ENCODE results near the gene LIN9. TPM values are rescaled to one million over a fixed set of nuclear protein-coding genes. Genes with fewer than 3 reads are reported as not detected.
"Not testable (repeated sequence)": the region's sequence is repeated elsewhere in the genome, so short reads cannot be mapped to it uniquely, and the experiment has no call there.

LIN9 gene
- polyA plus RNA-seq, 4 donors: 10.5 to 14.0 (median 12.3) TPM

DNA sequence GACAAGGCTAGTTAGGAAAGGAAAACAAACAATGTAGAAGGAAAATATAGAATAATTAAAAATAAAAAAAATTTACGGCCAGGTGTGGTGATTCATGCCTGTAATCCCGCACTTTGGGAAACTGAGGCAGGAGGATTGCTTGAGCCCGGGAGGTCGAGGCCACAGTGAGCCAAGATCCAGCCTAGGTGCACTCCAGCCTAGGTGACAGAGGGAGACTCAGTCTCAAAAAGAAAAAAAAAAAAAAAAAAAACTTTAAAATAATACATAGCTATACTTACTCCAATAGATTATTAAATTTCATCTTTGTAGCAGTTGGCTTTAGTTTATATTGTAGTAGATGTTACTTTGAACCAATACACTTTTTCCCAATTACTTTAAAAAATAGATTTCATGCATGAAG, 32.0 kb downstream of the LIN9 start:
- no peak for DNase-seq (ENCODE audit: low read depth in 4 of 4, low spot score in 3 of 4)

DNA sequence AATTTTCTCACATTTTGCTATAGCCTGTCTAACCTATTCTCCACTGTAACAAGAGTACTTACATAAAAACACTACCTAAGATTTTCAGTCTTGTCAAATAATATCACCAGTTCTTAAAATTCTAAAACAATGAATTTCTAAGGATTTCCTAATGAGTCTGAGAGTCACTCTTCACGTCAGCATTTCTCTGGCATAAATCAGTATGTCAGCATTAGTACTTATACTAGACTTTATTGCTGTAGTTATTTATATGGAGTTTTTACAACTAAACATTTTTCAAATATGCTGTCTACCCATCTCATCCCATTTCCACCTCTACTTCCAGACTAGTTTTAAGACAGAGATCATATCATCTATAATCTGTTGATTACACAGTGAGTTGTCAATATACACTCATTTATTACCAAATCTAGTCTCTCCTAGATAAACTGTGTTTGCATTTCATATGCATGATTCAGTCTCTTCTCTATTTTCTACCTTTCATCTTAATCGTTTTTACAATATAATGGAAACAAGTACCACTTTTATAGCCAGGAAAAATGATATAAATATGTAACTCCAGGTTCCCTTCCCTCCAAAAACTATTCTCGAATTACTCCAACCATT, 32.8 kb downstream of the LIN9 start:
- DNase-seq (ENCODE audit: low read depth in 4 of 4, low spot score in 3 of 4): no peak

DNA sequence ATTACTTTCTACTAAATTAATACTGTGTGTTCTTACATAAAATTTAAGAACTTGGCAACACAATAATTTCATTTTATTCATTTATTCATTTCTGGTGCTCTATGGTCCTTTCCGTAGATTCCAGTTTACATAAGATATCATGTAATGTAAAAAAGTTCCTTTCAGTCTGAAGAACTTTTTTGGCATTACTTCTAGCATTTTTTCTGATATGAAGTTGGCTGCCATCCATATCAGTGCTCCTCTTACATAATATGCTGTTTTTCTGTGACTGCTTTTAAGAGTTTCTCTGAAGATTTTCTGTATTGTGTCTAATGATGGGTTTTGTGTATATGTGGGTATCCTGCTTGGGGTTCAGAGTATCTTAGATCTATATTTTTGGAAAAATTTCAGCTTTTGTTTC, 34.8 kb downstream of the LIN9 start:
- DNase-seq (ENCODE audit: low read depth in 4 of 4, low spot score in 3 of 4): no peak

DNA sequence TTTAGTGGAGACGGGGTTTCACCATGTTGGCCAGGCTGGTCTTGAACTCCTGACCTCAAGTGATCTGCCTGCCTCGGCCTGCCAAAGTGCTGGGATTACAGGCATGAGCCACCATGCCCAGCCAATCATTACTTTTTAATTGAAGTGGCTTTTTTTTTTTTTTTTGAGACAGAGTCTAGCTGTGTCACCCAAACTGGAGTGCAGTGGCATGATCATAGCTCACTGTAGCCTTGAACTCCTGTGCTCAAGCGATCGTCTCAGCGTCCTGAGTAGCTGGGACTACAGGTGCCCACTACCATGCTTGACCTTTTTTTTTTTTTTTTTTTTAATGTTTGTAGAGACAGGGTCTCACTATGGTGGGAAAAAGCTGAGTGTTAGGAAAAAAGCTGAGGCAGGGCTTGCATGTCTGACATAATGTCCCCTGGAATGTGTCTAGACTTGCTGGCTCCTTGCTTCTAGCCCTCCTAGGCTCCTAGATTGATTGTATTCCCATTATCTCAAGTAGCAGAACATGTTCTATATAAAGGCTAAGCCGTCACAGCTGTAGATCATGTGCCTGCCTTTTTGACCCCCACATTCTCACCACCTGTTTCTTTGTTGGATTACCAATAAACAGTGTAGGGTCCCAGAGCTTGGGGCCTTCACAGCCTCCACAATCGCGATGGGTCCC, 36.6 kb downstream of the LIN9 start:
- not testable (repeated sequence) for DNase-seq (ENCODE audit: low read depth in 4 of 4, low spot score in 3 of 4)

DNA sequence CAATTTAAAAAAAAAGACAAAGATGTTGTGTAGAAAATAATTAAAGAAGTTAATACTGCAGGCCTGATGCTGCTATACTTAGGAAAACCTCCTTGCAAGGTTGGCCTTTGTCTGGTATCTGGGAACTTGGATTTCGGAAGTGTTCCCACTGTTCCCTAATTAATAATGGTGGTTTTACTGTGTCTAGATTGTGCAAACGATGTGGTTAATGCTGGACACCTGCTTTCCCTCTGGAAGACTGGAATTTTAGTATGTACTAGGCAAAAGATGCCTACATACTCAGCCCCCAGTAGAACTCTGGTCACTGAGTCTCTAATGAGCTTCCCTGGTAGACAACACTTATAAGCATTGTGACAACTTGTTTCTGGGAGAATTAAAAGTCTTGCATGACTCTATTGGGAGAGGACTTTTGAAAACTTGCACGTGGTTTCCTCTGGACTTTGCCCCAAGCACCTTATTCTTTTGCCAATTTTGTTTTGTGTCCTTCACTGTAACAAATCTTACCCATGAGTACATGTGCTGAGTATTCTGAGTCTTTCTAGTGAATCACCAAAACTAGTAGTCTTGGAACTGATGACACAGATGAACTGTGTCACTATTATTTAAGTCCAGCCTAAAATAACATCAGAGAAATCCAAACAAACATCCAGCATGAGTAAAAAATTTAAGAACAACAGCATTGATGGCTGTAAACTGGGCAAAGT, 40.4 kb downstream of the LIN9 start:
- no peak for DNase-seq (ENCODE audit: low read depth in 4 of 4, low spot score in 3 of 4)

DNA sequence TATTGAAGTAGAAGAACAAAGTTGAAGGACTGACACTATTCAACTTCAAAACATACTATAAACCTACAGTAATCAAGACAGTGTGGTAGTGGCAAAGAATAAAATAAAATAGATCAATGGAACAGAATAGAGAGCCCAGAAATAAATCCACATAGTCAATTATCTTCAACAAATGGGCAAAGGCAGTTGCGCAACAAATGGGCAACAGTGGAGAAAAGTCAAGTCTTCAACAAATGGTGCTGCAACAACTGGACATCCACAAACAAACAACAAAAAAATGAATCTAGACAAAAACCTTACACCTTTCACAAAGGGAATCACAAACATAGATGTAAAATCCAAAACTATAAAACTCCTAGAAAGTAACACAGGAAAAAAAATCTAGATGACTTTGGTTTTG, 47.1 kb downstream of the LIN9 start:
- DNase-seq (ENCODE audit: low read depth in 4 of 4, low spot score in 3 of 4): no peak

DNA sequence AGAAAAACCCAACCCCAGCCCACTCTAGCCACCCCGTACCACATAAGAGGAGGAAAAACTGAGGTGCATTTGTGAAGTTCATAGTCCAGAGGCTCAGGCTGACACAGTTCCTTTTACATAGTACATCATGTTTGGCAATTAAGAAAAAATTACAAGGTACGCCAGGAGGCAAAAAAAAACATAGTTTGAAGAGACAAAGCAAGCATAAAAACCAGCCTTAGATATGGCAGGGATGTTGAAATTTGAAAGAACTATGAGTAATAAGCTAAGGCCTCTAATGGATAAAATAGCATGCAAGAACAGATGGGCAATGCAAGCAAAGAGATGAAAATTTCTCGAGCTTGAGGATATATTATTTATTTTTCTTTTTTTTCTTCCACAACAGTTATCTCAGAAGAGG, 53.6 kb downstream of the LIN9 start:
- no peak for DNase-seq (ENCODE audit: low read depth in 4 of 4, low spot score in 3 of 4)

DNA sequence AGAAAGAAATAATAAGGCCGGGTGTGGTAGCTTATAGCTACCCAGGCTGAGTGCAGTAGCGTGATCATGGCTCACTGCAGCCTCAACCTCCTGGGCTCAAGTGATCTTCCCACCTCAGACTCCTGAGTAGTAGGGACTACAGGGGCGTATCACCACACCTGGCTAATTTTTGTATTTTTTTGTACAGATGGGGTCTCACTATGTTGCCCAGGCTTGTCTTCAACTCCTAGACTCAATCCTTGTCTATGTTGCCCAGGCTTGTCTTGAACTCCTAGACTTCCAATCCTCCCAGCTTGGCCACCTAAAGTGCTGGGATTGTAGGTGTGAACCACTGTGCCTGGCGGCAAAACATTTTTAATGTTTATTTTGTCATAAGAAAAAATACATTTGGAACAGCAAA, 55.0 kb downstream of the LIN9 start:
- no peak for DNase-seq (ENCODE audit: low read depth in 4 of 4, low spot score in 3 of 4)

DNA sequence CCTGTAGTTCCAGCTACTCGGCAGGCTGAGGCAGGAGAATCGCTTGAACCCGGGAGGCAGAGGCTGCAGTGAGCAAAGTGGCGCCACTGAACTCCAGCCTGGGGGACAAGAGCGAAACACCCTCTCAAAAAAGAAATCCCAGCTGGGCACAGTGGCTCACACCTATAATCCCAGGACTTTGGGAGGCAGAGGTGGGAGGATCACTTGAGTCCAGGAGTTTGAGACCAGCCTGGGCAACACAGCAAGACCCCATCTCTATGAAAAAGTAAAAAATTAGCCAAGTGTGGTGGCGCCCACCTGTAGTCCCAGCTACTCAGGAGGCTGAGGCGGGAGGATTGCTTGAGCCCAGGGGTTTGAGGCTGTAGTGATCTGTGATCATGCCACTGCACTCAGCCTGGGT, 56.1 kb downstream of the LIN9 start:
- DNase-seq (ENCODE audit: low read depth in 4 of 4, low spot score in 3 of 4): not testable (repeated sequence)

DNA sequence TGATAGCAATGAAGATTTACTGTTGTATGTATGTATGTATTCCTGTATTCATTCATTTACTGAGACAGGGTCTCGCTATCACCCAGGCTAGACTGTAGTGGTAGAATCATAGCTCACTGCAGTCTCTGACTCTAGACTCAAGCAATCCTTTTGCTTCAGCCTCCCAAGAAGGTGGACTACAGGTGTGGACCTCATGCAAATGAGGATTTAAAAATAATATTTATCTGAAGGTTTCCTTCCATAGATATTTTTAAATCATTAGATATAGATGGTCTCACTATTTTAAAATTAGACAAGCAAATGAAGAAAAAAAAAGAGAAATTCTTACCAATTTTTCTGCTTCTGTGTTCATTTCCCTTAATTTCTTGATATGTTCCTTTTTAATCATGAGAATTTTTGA, 58.5 kb downstream of the LIN9 start:
- no peak for DNase-seq (ENCODE audit: low read depth in 4 of 4, low spot score in 3 of 4)

DNA sequence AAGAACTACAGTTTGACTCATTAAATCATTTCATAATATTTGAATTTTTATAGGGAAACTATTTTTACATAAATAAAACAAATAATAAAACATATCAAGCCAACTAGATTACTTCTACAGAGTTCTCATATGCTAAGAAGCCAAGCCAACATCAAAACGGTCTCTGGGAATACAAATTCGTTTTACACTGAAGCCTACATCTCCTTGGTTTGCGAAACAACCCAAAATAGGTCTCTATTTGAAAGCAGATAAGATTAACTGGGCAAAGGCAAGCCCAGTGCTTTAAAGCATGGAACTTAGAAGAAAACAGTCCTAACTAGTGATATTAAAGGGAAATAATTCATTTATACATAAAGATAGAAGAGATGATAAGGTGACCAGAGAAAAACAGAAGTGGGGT, 60.2 kb downstream of the LIN9 start:
- no peak for DNase-seq (ENCODE audit: low read depth in 4 of 4, low spot score in 3 of 4)

DNA sequence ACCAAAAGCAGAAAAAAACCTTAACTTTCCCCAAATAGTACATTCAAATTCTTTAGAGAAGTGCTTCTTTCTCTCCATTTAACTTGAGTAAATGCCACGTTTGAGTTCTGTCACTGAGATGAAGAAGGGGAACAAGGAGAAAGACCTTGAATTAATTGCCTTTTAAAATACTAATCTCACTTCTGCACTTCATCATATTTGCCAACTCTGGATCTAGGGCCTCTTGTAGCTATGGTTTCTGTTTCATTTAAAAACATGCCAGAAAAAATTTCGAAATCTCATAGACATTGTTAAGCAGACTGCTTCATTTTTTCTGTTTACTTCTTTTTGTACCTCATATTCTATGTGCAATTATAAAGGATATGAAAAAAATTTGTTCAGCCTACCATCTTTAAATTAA, 60.9 kb downstream of the LIN9 start:
- no peak for DNase-seq (ENCODE audit: low read depth in 4 of 4, low spot score in 3 of 4)

DNA sequence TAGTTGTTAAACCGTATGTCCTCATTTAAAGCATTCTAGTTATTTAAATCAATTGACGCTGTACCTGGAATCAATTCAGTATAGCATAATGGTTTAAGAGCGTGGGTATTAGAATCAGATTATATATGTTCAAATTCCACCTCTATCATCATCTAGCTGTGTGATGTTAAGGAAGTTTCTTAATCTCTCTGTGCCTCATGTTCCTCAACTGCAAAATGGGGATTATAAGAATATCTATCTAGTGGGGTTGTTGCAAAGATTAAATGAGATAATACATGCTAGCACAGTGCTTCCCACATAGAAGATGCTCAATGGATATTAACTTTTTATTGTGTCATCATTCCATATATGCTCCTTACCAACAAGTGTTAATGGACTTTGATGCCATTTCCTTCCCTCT, 69.5 kb downstream of the LIN9 start:
- no peak for DNase-seq (ENCODE audit: low read depth in 4 of 4, low spot score in 3 of 4)

DNA sequence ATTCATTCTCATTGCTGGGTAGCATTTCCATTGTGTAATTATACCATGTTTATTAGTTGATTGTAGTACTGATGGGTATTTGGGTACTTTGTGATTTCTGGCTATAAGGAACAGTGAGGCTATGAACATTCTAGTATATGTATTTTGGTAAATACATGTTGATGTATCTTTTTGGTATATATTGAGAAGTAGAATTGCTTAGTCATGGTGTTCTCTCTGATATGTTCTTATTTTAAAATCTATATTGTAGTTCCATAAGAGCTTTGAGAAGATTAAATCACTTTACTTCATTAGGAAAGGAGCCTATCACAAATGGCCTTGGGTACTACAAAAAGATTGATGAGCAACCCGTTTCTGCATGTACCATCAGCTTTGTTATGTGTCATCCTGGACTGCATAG, 72.1 kb downstream of the LIN9 start:
- no peak for DNase-seq (ENCODE audit: low read depth in 4 of 4, low spot score in 3 of 4)

DNA sequence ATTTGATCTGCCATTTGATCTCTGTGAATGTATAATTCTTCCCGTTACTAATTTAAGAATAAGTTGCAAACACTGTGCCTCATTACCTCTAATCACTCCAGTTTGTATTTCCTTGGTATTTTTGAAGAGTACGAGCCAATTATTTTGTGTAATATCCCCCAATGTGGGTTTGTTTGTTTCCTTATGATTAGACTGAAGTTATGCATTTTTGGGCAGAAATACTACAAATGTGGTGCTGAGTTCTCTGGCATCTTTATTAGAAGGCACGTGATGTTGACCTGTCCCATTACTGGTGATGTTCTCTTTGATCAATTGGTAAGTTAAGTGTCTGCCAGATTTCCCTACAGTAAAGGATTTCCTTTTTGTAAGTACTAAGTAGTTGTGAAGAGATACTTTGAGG, 75.2 kb downstream of the LIN9 start:
- DNase-seq (ENCODE audit: low read depth in 4 of 4, low spot score in 3 of 4): no peak

DNA sequence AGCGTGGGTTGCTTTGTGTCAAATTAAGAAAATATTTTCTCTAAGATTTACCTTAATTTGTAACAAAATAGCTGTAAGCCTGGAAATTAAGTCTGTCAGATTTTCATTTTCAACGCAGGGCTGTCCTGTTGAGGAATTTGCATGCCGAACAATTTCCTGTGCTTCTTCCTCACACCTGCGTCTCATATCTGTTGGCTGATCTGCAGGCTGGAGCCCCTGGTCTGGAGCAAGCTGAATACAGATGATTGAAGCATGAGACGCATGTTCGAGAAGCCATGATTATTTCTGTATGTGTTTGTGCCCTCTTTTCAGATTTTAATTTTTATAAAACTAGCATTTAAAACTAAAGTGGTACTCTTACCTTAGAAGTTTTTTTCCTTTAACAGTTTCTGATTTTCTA, 75.7 kb downstream of the LIN9 start:
- DNase-seq (ENCODE audit: low read depth in 4 of 4, low spot score in 3 of 4): no peak

DNA sequence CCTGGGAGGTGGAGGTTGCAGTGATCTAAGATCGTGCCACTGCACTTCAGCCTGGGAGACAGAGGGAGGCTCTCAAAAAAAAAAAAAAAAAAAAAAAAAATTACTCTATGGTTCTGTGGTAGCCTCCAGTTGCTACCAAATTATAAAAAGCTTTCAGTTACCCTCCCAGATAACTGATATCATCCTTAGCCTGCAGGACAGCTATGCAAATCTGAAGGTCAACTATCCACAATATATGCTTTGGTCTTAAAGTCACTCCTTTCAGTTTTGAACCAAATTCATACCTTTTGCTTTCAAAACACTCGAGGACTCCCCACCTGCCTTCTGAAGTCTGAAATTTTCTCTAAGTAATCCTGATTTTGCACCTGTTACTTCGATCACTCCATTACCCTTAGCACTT, 82.4 kb downstream of the LIN9 start:
- DNase-seq (ENCODE audit: low read depth in 4 of 4, low spot score in 3 of 4): no peak

DNA sequence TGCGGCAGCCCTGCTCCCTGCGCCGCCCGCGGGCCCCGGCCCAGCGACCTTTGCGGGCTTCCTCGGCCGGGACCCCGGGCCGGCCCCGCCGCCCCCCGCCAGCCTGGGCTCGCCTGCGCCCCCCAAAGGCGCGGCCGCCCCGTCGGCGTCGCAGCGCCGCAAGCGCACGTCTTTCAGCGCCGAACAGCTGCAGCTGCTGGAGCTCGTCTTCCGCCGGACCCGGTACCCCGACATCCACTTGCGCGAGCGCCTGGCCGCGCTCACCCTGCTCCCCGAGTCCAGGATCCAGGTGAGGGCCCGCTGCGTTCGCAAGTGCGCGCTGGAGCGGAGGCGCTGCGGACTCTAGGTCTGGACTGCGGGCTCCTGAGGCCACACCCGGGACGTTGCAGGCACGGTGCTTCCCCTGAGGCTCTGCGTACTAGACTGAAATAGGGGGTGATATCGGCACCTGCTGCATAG, 85.1 kb downstream of the LIN9 start:
- peak in 1 of 4 donors; percentile 14 for DNase-seq (ENCODE audit: low read depth in 4 of 4, low spot score in 3 of 4)

DNA sequence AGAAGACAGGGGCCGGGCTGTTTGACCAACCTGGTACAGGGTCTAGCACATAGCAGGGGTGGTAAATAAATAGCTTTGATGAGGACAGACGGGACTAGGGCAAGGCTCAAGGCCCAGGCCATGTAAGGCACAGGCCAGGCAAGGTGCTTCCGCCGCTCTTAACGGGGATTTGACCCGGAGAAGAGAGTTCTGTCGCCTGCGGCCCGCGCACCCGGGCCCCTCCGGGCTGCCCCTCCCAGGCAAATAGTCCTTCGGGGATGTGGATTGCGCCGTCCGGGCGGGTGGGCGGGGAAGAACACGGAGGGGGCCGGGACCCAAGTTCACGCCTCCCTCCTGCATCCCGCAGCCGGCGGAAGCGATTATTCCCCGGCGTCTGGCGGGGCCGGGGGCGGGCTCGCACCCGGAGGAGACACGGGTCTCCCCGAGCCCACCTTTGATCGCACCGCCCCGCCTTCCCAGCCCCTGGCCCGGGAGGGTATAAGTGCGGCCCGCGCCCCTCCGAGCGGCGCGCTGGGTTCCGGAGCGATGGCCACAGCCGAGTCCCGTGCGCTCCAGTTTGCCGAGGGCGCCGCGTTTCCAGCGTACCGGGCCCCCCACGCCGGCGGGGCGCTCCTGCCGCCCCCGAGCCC, 85.7 kb downstream of the LIN9 start, which contains the start of gene MIXL1:
Gene MIXL1 (plus strand): TSS at position 508 of the 629 bp plus-strand sequence. CDS start 18 bp downstream, at position 526.
- DNase-seq (ENCODE audit: low read depth in 4 of 4, low spot score in 3 of 4): no peak

DNA sequence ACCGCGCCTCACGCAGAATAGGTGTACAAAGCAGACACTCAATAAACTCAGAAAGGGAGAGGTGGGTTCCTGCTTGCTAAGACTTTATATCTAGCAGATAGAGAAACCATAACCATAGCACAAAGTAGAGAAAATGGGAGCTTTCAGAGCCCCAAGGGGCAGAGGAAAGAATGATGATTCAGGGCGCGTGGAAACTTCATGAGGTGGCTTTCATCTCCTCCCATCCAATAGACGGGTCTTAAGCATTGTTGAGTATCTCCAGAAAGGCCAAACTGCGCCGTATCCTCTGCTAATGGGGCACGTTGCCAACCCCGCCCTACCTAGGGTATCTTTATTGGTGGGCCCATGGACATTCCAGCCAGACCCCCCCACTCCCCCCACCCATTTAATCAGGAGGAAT, 86.3 kb downstream of the LIN9 start:
- no peak for DNase-seq (ENCODE audit: low read depth in 4 of 4, low spot score in 3 of 4)

DNA sequence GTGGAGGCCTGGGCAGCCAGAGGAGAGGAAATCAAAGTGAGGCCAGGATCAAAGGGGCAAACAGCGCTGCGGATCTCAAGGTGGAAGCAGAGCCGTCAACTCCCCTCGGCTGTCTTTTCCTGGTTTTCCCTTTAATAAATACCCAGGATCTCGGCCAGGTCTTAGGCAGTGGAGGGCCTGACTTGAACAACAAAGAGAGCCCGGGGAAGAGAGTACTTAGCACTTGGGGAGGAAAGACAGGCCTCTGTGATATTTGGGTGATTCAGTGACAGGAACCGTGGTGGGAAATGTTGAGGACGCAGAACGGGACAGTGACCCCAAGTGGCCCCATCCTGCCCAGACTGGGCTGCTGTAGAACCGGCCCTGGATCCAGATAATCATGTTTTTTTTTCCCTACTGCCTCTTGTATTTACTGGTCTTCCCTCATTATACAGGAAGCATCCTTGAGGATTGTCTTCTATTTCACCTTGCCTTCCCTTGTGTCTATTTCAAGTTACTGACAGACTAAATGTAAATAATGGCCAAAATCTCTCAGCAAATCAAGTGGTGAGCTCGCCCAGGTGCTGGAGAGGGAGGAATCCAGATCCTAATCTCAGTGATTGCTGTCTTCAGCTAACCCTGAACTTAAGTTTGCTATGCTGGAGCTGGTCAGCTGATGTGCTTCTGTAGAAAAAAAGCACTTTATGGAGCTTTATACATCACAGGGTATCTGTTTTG, 88.3 kb downstream of the LIN9 start:
- DNase-seq (ENCODE audit: low read depth in 4 of 4, low spot score in 3 of 4): no peak
